GM19025 (cell line): ENCODE results near the gene SMIM41.
"Not testable (repeated sequence)": the region's sequence is repeated elsewhere in the genome, so short reads cannot be mapped to it uniquely, and the experiment has no call there.

Experiments
- ATAC-seq: cut with Tn5 transposase; IDR thresholded peaks from one replicate; pipeline ENCODE4 v1.9.1; 2021; ENCODE audit warnings: mild to moderate bottlenecking, low read depth, moderate library complexity; ENCODE audit not compliant: unreplicated experiment

Gene SMIM41

DNA sequence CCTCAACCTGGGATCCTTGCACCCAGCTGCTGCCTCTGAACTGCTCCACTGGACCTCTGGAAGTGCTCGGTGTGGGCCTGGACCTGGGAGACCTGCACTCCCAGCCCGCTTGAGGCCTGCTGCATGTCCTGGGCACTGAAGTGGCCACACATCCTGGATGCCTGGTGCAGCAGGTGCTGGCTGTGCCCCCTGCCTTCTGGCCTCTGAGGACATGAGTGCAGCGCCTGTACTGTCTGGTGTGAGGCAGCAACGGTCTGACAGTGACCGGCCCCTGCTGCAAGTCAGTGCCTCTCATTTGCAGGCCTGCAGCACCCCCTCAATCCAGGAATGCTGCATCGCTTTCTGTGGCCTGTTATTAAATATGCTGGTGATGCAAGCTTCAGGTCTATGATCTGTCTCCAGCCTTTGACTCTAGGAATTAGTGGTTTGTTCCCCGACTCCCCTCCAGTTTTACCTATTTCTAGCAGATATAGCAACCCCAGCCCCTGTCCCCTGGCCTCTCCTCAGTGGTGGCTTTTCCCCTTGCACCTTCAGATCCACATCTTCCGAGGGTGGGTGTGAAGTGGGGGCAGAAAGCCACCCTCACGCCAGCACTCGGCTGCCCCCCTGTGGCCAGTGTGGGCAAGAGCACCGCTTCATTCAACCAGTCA, 3.6 kb downstream of the SMIM41 start:
- ATAC-seq = no peak

DNA sequence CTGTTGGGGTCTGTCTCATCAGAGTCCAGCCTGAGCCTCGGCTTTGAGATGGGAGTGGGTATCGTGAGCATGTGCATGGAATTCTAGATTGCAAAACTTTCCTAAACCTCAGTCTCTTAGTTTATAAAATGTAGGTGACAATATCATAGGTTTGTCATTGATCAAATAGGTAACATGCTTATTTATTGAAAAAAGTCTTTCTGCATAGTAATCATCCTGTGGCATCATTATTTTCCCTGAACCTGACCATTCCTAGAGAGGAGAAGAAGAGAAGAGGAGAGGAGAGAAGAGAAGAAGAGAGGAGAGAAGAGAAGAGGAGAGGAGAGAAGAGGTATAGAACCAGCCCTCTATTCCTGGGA, 4.1 kb downstream of the SMIM41 start:
- ATAC-seq = no peak

DNA sequence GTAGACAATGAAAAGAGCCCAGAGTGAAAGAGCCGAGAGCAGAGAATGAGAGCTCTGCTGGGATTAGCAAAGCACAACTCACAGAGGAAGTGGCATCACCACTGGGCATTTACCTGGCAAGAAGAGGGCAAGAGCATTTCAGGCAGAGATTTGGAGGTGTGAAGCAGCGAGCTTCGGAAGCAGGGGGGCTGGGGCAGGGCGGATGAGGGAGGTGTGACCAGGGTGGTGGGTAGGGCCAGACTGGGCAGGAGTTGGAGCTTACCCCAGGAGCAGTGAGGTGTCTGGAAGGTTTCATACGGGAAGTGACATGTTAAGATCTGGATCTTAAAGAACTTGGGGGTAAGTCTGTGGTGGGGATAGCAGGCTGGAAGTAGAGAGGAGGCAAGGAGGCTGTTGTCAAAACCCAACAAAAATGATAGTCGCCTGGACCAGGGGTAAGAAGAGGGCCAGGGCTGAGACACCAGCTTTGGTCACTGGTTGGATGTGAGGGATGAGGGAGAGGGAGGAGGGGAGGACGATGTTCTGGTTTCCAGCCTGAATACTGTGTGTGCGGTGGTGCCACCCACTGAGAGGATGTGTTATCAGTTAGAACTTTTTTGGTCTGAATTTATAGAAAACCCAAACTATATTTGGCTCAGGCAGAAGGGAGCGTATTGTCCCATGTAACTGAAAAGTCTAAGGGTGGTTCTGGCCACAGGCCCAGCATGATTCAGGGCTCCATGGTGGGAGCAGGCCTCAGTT, 5.2 kb downstream of the SMIM41 start:
- no peak for ATAC-seq

DNA sequence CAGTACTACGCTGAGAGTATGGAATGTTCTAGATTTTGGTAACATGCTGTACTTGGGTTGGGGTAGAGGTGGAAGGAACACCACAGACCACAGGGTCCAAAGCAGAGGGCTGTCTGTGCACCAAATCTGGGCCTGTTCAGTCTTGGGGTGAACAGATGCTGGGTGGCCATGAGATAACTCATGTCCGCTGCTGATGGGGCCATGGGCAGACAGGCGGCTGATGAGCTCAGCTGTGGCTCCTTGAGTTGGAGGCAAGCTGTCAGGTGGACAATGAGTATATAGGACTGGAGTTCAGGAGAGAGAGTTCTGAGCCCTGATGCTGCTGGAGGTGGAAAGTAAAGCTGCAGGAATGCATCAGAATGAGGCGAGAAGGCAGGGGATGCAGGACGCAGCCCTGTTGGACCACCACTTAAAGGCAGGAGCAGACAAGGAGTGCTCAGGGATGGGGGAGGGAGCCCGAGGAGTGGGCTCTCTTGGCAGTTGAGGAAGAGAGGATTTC, 6.2 kb downstream of the SMIM41 start:
- no peak for ATAC-seq

DNA sequence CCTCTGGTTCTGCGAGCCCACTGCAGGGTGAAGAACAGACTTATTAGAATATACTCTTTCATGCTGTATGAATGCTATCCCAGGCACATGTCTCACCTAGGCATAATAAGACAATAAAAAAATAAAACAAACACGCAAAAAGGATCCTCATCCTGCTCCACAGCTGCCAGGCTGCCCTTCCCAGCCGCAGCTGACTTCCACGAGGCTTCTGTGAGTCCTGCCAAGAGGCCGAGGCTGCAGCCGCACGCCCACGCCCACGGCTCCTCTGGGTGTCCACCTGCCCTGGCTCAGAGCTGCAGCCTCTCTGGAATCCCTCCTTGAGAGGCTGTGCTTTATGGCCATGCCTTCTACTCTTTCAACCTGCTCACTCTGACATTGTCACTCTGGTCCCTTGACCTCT, 6.9 kb downstream of the SMIM41 start:
- no peak for ATAC-seq

DNA sequence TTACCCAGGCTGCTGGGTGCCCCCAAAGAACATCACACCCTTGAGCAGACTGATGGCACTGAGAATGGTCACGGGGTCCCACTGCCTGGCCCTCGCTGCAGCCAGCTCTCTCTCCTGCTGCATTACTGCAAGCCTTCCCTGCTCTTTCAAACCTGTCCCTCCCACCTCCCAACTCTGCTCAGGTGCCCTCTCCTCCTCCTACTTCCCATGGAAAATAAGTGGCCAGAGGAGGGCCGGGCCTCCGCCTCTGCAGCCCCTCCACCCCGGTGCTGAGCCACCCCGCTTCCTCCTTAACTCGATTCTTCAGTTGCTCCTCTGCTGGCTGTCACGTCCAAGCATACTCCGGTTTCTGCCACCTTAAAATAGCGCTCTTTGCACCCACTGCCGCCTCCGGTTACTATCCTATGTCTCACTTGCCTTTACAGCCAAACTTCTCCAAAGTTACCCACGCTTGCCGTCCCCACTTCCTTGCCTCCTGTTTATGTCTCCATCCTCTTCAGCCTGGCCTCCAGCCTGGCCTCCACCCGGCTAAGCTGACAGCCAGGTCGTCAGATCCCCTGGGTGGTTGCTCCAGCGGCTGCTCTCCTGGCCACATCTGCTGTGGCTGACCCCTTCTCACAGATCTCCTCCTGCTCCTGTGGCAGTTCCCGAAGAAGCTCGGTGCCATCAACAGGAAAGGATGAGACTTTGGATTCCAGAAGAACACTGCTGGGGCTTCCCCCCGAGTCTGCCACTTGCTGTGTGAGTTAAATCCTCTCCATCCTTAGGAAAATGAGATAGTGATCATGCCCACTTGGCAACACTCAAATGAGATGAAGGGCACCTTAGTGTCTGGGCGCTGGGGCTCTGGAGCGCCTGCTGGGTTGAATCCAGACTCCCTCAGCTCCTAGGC, 7.7 kb downstream of the SMIM41 start:
- no peak for ATAC-seq

DNA sequence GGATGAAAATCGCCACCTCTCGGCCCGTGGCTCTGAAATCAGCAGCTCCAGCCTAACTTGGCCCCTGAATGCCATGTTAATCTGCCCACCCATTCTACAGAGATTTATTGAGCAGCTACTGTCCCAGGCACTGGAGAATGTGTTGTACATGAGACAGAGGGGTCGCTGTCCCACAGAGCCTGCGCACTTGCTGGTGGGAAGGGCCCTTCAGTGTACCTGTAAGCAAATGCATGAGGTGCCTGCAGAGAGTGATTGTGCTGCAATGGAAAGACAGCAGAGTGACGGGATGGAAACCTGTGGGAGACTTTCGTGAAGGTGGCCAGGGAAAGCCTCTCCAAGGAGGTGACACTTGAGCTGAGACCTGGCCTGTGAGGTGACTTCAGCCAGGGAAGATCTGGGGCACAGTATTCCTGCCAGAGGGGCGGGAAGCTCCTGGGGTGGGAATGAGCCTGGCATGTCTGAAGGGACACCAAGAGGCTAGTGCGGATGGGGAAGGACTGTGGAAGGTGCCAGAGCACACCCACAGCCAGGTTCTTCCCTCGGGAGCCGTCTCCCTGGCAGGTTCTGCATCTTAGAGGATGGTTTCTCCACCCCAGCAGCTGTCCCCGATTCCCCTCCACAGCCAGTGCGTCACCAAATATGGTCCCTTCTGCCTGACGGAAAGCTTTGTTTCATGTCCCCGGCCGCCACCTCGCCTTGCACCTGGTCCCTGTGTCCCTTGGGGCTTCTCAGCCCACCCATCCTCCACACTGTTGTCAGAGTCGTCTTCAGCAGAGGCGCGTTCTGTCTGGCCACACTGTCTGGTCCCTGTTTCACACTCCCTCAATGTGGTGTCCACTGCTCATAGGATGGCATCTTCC, 8.7 kb downstream of the SMIM41 start:
- peak; percentile 67 for ATAC-seq

DNA sequence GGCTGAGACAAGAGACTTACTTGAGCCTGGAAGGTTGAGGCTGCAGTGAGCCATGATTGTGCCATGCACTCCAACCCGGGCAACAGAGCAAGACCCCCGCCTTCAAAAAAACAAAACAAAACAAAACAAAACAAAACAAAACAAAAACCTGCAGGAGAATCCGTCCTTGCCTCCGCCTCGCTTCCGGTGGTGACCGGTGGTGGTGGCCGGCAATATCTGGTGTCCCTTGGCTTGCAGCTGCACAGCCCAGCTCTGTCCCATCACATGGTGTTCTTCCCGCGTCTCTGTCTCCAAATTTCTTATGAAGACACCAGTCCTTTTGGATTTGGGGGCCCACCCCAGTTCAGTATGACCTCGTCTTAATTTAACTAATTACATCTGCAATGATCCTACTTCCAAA, 10.0 kb downstream of the SMIM41 start:
- ATAC-seq = no peak

DNA sequence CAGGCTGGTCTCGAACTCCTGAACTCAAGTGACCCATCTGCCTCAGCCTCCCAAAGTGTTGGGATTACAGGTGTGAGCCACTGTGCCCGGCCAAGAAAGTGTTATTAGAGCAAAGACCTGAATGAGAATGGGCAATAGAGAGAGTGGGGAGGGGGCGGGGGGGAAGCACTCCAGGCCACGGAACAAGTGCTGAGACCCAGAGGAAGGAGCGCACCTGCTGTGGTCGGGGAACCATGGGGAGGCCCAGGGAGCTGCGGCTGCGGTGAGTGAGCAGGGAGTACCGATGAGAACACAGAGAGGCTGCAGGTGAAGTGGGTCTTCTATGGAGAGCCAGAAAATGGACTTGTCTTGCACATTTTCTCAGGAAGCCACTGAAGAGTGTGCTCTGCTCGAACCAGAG, 10.8 kb downstream of the SMIM41 start:
- no peak for ATAC-seq

DNA sequence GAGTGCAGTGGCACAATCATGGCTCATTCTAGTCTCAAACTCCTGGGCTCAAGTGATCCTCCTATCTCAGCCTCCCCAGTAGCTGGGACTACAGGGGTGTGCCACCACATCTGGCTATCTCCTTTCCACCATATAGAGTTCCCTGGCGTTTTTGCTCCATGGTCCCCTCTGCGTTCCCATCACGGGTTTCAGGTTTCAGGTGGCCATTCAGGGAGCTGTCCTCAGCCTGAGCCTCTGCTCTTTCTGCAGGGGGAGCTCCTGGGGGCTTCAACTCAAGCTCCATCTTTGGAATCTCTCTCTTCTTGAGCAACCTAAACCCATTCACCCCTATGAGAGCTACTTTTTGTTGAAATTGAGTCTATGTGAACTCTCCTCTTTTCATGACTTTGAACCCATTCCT, 11.6 kb downstream of the SMIM41 start:
- no peak for ATAC-seq

DNA sequence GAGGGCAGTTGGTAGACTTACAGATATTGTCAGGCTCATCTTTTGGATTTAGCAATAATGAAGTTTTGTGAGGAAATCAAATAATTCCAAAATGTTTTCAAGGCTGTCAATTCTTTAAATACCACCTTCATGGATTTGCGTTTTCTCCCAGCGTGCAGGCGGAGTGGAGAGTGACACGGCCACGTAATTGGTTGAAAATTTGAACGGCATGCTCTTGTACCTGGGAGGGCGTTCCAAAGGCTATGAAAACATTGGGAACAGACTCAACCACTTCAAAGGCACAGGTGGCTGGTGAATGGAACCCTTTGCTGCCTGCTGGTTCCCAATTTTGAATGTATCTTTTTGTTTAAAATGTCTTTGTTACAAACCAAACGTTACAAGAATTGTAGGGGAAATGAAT, 12.4 kb downstream of the SMIM41 start:
- no peak for ATAC-seq

DNA sequence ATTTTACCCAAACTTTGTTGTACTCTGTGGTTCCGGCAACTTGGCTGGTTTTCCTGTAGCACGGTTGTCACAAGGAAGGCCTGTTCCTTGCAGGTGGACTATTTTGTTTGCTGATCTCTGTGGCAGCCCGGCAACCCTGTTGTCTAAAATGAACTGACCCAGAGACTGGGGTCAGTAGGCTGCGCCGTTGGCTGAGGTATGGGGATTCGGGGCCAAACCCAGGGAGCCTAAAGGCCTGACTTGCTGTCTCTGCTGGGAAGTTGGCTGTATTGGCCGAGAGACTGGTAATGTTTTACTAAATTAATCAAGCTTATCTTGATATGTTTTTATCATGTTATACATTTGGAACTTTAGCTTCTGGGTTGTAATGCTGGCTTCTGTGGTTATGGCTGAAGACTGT, 13.8 kb downstream of the SMIM41 start:
- no peak for ATAC-seq

DNA sequence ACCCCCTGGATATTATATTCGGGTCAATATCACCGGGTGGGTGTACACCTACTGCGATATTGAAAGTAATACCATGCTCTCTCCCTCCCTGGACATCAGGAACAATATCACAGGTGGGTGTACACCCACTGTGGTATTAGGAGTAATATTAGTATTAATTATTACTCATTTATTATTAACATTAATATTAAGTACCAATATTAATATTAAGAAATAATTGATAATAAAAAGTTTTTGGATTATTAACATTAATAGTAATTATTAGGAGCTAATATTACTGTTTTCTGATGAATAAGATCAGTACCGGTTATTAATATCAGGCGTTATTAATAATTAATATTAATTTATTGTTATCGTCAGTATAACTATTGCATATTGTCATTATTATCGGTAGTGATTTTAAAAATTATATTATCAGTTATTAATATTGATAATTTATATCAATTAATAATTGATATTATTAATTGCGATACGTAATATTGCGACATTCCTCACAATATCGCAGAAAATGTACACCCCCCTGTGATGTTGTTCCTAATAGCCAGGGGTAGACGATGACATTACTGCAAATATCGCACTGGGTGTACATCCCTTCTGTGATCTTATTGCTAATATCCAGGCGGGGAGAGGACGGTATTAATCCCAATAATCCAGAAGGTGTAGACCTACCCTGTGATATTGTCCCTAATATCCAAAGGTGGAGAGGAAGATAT, 17.0 kb downstream of the SMIM41 start:
- no peak for ATAC-seq

DNA sequence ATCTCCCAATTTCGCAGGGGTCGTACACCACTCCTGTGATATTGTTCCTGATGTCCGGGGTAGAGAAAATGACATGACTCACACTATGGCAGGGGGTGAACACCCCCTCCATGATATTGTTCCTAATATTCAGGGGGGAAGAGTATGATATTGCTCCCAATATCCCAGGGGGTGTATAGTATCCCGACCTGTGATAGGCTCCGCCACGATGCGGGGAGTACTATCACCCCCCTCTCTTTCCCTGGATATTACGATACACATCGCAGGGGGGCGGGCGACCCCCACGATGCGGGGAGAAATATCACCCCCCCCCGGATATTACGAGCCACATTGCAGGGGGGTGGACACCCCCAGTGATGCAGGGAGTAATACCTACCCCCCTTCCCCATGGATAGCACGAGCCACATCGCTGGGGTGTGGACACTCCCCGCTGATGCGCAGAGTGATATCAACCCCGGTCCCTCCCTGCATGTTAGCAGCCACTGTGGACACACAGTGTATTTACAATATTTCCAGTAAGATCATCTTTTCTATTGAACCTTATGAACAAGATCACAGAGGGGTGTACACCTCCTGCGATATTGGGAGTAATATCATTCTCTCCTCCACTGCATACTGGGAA, 17.7 kb downstream of the SMIM41 start:
- ATAC-seq = no peak

DNA sequence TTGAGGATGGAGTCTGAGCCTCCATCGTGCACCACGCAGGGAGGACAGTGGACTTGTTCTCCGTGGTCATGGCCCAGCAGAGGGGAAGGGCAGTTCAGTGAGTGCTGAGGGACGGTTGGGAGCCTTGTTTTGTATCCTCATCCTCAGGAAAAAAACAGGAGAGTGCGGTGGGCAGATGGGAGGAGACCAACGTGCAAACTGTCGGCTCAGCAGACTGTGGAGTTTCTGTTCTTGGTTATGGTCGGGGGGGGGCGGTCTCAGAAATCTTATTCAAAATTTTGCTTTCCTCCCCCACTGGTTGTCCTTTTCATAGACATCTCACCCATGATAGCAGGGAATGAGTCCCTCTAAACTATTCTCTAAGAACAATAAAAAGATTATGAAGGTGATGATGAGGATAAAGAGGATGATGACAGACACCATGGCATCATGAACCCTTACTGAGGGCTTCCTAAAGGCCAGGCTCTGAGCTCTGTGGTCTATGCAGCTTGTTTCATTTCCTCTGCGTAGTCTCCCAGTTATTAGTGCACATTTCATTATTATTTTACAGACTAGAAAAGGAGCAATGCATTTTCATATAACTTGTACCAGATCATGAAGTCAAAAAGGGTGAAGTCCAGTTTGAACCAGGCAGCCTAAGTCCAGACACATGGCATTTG, 25.1 kb downstream of the SMIM41 start:
- ATAC-seq = not testable (repeated sequence)

DNA sequence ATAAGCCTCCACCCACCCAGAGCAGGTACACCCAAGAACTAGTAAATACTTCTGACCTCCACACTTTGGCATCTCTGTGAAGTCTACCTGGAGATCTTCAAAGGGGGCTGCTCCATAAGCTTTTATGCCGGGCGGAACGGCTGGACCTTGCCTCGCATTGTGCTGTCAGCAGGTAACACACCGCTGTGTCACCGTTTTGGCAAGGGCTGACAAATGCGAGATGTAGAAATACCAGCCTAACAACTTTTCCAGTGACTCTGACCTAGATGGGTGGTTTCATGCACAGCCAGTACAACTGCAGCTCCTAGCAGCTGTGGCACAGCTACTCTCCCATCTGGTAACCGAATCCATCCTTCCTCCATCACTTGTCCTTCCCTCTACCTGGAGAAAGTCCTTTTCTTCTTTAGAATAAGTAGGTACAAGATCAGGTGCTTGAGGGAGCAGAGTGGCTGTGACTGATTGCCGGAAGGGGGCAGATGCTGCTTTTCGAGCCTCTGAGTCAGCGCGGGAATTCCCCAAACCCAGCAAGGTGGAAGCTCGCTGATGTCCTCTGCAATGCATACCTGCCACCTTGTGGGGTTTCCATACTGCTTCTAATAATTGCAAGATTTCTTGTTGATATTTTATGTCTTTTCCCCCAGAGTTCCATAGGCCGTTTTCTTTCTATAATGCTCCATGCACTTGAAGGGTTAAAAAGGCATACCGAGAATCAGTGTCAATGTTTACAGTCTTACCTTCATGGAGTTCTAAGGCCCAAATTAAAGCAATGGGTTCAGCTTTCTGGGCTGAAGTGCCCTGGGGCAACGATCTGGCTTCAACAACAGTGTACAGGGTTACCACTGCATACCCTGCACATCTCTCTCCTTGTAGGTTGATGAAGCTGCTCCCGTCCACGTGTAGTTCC, 37.0 kb downstream of the SMIM41 start:
- ATAC-seq = not testable (repeated sequence)

DNA sequence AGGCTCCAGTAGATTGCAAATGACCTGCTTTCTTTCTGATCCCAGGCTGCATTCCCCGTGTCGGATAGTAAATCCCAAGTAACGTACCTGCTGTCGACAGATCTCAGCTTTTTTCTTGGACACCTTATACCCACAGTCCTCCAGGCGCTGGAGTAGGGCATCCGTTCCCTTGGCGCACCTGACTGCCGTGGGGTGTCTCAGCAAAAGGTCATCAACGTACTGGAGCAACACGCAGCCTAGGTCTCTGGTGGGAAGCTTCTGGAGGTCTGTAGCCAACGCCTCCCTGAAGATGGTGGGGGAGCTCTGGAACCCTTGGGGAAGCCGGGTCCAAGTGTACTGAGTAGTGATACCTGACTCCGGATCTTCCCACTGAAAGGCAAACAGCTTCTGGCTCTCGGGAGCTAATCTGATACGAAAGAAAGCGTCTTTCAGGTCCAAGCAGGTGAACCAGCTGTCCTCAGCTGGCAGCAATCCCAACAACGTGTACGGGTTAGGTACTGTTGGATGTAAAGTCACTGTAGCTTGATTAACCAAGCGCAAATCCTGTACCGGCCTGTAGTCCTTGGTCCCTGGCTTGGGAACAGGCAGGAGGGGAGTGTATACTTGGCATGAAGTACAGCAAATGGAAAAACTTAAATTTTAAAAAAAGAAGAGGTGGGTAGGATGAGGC, 38.4 kb downstream of the SMIM41 start:
- ATAC-seq = peak; percentile 17
